ENCODE results near the gene SLC43A1.

The SLC43A1 gene

GRCh38 chr11:57529012-57529411 lies 13.5 kb upstream of the SLC43A1 start:
- DNase-seq (ENCODE audit: low read depth in 2 of 2) = no peak

- DNase-seq (ENCODE audit: low read depth in 2 of 2) = peak; percentile 45 to 68
Observed at GRCh38 chr11:57527056-57527631, 11.6 kb upstream of the SLC43A1 start.

- no peak for DNase-seq (ENCODE audit: low read depth in 2 of 2)
Observed at GRCh38 chr11:57523419-57523818, 7.9 kb upstream of the SLC43A1 start.

- DNase-seq (ENCODE audit: low read depth in 2 of 2) = no peak
Observed at GRCh38 chr11:57521116-57521515, 5.6 kb upstream of the SLC43A1 start.

GRCh38 chr11:57516061-57516443 lies 550 bp upstream of the SLC43A1 start:
- no peak for DNase-seq (ENCODE audit: low read depth in 2 of 2)

- DNase-seq (ENCODE audit: low read depth in 2 of 2) = no peak
Observed at GRCh38 chr11:57514538-57515331, 767 bp downstream of the SLC43A1 start.

GRCh38 chr11:57513911-57514537 lies 1.5 kb downstream of the SLC43A1 start:
- DNase-seq (ENCODE audit: low read depth in 2 of 2) = no peak

- DNase-seq (ENCODE audit: low read depth in 2 of 2) = no peak
Observed at GRCh38 chr11:57513452-57513795, 2.1 kb downstream of the SLC43A1 start.

GRCh38 chr11:57512646-57513451 lies 2.7 kb downstream of the SLC43A1 start:
- DNase-seq (ENCODE audit: low read depth in 2 of 2) = no peak

GRCh38 chr11:57511741-57512430 lies 3.6 kb downstream of the SLC43A1 start:
- DNase-seq (ENCODE audit: low read depth in 2 of 2) = no peak

- DNase-seq (ENCODE audit: low read depth in 2 of 2) = no peak
Observed at GRCh38 chr11:57508341-57509170, 6.9 kb downstream of the SLC43A1 start.

GRCh38 chr11:57506522-57506921 lies 9.0 kb downstream of the SLC43A1 start:
- DNase-seq (ENCODE audit: low read depth in 2 of 2) = no peak

- DNase-seq (ENCODE audit: low read depth in 2 of 2) = no peak
Observed at GRCh38 chr11:57504511-57504910, 11.0 kb downstream of the SLC43A1 start.

GRCh38 chr11:57502870-57503269 lies 12.6 kb downstream of the SLC43A1 start:
- DNase-seq (ENCODE audit: low read depth in 2 of 2) = no peak

GRCh38 chr11:57502376-57502775 lies 13.1 kb downstream of the SLC43A1 start:
- DNase-seq (ENCODE audit: low read depth in 2 of 2) = no peak

GRCh38 chr11:57501953-57502352 lies 13.5 kb downstream of the SLC43A1 start:
- no peak for DNase-seq (ENCODE audit: low read depth in 2 of 2)

GRCh38 chr11:57500926-57501325 lies 14.6 kb downstream of the SLC43A1 start:
- DNase-seq (ENCODE audit: low read depth in 2 of 2) = no peak

GRCh38 chr11:57500515-57500914 lies 15.0 kb downstream of the SLC43A1 start:
- no peak for DNase-seq (ENCODE audit: low read depth in 2 of 2)

GRCh38 chr11:57499983-57500461 lies 15.5 kb downstream of the SLC43A1 start:
- no peak for DNase-seq (ENCODE audit: low read depth in 2 of 2)

- no peak for DNase-seq (ENCODE audit: low read depth in 2 of 2)
Observed at GRCh38 chr11:57499413-57499982, 16.0 kb downstream of the SLC43A1 start.
